Heart left ventricle (tissue), 13 donors: ENCODE results near the gene GADD45B.

Experiments used
- CTCF ChIP-seq, 12 donors: fragments of 200-600 bp; sonication (generic) in 4 of 12; IDR thresholded peaks; one replicate each; pipeline versions ENCODE4 v1.5.0 to v1.8.0; 2018 to 2022; ENCODE audit warnings: antibody characterized with exemption in 12 of 12, mild to moderate bottlenecking in 5 of 12
- POLR2A ChIP-seq, 2 donors: fragments of 450-650 bp; IDR thresholded peaks; one replicate each; pipeline ENCODE4 v1.6.1; 2017; ENCODE audit warnings: antibody characterized with exemption in 2 of 2, mild to moderate bottlenecking in 2 of 2, moderate library complexity in 2 of 2
- donor health status: ischemic (EF 13 %, LVEDD 7.1; RV severe dilation, severe dysfunction).
- donor health status: DM: no; HTN: yes; CAD: no.
- donor health status: DM: no; HTN: no; CAD: no.
- donor health status: ischemic (EF 25% LVEDD 6.9; RV normal size, moderate dysfunction).
- donor health status: ischemic (EF 25% LVEDD 5.7; RV mildly dilated, moderate dysfunction).
- donor health status: ischemic (EF 35%, LVEDD 5.7; RV mildly dilated, moderate dysfunction).
- donor health status: nonischemic (EF 11% LVEDD 7.7; RV severe dilation, severe dysfunction).
- donor health status: DM: yes; HTN: yes; CAD: no.
- donor health status: PGD.
- donor health status: ischemic (EF 29% LVEDD 5.4; RV normal size, mild dysfunction).
- donor health status: nonischemic (EF 23%, LVEDD 6.1; RV moderate dilation, normal function).

- TF ChIP-seq CTCF (IDR thresholded peaks at IDR 0.05) = no peak
- TF ChIP-seq POLR2A (IDR thresholded peaks at IDR 0.05) = no peak
These were observed 51.8 kb downstream of the GADD45B start for GRCh38 chr19:2527686-2528085.
